Measurements from ENCODE around the gene ALDH16A1.

- TF ChIP-seq CTCF (IDR thresholded peaks at IDR 0.05): no peak
- TF ChIP-seq EP300 (IDR thresholded peaks at IDR 0.05): no peak
- no peak for TF ChIP-seq POLR2A (IDR thresholded peaks at IDR 0.05)
Observed at GRCh38 chr19:49409441-49410029, 43.5 kb upstream of the ALDH16A1 start.
